Measurements from ENCODE around the gene VWA5A. TPM values are rescaled to one million over a fixed set of nuclear protein-coding genes. Genes with fewer than 3 reads are reported as not detected.

Gene VWA5A
- total and polyA plus RNA-seq, 9 of the 15 experiments (the other 6 are each of a cell fraction or from before 2014, with no cell fraction given) = 4.6 to 19.7 (median 6.9) TPM

- TF ChIP-seq ZNF318 (IDR thresholded peaks at IDR 0.05; ENCODE audit: borderline replicate concordance in 1 of 2, low read depth in 1 of 2) (no peak), ZNF431 (CRISPR knock-in tag; IDR thresholded peaks at IDR 0.05) (no peak), HDAC1 (IDR thresholded peaks at IDR 0.05) (peak in 1 of 2 experiments; percentile 44; a peak in 1 of 4 replicates), ATF3 (IDR thresholded peaks at IDR 0.05) (0 out of 2 replicates have a peak, but pooled peaks have one; percentile 9), ATF3 (CRISPR knock-in tag; conservative IDR thresholded peaks at IDR 0.05) (no peak), FIP1L1 (IDR thresholded peaks at IDR 0.05; ENCODE audit: low read depth, low read length, poor library complexity, severe bottlenecking) (no peak), RERE (CRISPR knock-in tag; IDR thresholded peaks at IDR 0.05; ENCODE audit: borderline replicate concordance) (no peak), CBFA2T3 (IDR thresholded peaks at IDR 0.05) (peak; percentile 58), CTCF (IDR thresholded peaks at IDR 0.05 in 2 of 3, conservative IDR thresholded peaks at IDR 0.05 in 1 of 3; ENCODE audit: insufficient read depth in 2 of 3, low read depth in 1 of 3, low read length in 3 of 3) (no peak), CCAR2 (IDR thresholded peaks at IDR 0.05; ENCODE audit: low read depth, low read length) (no peak)
Observed at GRCh38 chr11:124150684-124151083, 35.4 kb downstream of the VWA5A start (continued).

Data from K562 (cell line).